IPS-18c (cell line): ENCODE measurements around the gene THAP4.
"Not testable (repeated sequence)": the region's sequence is repeated elsewhere in the genome, so short reads cannot be mapped to it uniquely, and the experiment has no call there.

Experiments used
- H3K4me3 ChIP-seq: 2 replicates; pipeline ENCODE4 v1.7.0; 2013; ENCODE audit warnings: low read depth, mild to moderate bottlenecking, low read length, moderate library complexity; ENCODE audit not compliant: insufficient read depth
- H3K9me3 ChIP-seq: one replicate; pipeline ENCODE4 v1.6.1; 2013; ENCODE audit warnings: mild to moderate bottlenecking, low read length, moderate library complexity; ENCODE audit not compliant: control insufficient read depth, insufficient read depth

THAP4 gene

DNA sequence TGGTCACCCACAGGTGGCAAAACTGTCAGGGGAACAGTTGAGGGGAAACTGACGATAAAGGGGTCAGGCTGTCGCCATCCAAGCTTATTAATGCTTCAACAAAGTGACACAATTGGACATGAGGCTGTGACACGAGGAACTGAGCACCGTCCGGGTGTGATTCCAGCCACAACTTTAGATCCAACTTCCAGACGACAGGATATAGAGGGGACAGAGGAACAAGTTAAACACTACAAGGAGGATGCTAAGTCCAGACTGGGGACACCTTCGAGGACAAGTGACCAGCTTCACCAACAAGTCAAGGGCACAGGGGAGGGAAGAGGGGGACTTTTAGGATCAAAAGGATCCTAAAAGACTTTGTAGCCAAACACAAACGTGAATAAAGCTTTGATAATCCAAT is 54.6 kb downstream of the THAP4 start:
- no peak overlapping the region for H3K4me3 ChIP-seq
- H3K9me3 ChIP-seq: peaks cover 2% of the 10 kb centered on the region

DNA sequence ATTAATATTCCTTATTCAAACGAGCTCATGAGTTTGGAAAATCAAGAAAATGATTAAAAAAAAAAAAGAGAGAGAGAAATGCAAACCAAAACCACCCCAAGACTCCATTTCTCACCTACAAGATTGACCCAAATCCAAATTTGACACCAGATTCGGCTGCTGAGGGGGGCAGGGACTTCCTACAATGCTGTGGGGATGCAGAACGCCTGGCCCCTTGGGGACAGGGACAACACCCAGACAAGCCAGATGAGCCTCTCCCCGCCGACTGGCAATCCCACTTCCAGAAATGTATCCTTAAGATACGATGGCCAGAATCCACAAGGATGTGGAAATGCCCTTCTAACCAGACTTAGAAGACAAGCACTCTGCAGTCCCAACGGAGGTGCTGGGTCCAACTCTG is 57.7 kb downstream of the THAP4 start:
- no peaks in the 10 kb centered on the region for H3K9me3 ChIP-seq
- no peak overlapping the region for H3K4me3 ChIP-seq

DNA sequence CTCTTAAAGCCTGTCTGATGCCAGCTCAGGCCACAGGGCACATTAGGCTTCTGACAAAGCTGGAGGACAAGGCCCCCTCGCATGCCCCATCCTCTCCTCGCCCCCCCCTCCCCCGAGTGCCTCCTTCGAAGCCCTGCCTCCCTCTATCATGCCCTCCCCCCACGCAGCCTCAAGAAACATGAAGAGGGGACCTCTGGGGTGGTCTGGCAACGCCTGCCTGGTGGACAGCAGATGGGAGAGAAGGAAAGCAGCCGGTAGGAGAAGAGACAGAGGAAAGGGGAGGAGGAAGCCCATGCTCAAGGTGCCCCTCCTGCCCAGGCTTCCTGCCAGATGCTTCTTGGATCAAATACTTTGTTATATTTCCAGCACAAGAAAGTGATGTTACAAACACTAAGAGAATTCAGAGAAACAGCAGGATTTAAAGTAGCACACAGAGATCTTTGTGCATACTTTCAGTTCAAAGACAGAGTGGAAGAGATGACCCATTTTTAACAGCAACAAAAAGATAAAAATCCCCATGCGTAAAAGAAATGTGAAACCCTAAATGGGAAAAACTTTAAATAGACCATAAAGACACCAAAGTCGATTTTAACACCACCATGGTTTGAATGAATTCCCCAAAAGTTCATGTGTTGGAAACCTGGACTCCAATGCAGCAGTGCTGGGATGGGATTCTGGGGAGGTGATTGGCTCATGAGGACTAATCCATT is 59.4 kb downstream of the THAP4 start:
- Histone ChIP-seq H3K4me3 (no peak overlapping the region), H3K9me3 (no peaks in the 10 kb centered on the region)

DNA sequence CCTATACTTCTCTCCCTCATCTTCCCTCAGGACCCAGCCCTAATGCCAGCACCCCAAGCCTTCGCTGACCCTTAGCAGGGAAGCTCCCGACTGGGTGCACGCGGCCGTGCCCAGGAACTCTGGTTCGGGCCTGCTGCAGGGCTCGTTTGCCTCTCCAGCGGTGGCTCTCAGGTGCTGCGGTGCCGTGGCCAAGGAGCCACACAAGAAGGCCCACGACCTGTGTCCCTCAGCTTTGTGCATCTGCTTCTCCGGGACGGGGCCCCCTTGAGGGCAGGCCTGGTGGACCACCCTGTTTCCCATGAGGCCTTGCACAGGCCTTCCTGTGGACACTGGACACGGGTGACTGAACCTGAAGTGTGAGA is 60.7 kb downstream of the THAP4 start:
- no peak overlapping the region for H3K4me3 ChIP-seq

DNA sequence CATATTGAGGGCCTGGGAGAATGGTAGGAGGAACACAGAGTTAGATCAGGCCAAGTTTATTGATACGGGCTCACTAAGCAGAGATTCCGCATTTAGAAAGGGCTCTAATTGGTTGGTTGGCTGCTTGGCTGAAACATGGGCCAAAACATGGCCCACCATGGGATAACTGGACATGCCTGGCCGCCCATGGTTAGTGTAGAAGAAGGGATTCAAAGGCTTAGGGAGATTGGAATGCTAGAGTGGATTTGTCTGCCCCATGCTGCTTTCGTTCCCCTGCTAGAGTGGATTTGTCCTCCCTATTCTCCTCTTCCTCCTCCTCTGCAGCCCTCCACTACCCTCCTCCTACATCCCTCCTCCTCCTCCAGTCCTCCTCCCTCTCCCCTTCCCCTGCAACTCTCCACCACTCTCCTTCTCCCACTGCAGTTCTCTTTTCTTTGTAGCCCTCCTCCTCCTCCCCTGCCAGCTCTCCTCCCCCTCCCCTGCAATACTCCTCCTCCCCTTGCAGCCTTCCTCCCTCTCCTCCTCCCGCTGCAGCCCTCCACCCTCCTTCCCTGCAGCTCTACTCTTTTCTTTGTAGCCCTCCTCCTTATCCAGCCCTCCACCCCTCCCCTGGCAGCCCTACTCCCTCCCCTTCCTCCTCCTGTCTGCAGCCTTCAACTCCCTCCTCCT is 61.2 kb downstream of the THAP4 start:
- H3K9me3 ChIP-seq: no peaks in the 10 kb centered on the region
- H3K4me3 ChIP-seq: no peak overlapping the region

More for the DNA sequence above, 60.7 kb downstream of the THAP4 start:
- no peaks in the 10 kb centered on the region for H3K9me3 ChIP-seq

DNA sequence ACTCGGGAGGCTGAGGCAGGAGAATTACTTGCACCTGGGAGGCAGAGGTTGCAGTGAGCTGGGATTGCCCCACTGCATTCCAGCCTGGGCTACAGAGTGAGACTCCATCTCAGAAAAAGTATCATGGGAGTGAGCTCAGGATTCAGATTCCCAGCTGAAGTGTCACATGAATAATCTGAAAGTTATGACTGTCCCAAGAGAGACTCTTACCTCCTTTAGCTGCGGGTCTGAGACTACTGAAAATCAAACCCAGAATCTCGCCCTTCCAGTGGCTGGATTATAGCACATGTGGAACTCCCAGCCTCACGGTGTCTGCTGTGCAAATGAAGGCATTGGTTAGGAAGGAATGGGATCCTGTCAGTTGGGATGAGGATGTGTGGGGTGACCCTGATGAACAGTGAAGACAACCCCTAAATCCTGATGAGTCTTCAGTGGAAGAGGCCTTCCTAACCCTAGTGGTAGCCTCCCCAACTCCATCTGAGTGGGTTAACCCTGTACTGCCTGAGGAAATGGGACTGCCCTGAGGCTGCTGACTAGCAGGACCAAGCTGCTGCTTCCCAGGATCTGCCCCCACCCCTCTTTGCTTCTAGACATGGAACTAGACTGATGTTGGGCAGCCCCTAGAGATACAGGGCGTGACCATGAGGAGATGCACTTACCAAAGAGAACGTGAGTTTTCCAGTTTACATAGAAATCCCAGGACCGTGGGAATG is 61.9 kb downstream of the THAP4 start:
- no peaks in the 10 kb centered on the region for H3K9me3 ChIP-seq

DNA sequence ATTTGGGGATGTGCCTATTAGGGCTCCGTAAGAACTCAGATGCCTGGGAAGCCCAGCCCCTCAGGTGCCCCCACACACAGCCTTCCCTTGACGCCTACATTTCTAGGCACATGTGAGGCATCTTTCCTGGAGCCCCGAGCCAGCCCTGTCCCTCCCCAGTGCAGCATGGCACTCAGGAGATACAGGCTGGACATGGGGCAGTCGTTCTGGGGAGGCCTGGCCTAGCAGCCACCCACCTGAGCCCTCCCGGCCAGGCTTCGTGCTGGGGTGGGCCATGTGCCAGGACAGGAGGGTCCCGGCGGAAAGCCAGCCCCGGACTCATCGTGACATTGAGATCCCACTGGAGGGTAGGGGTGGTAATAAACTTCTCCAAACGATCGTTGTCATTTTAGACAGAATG is 63.2 kb downstream of the THAP4 start:
- Histone ChIP-seq H3K9me3 (no peaks in the 10 kb centered on the region), H3K4me3 (no peak overlapping the region)

More for the DNA sequence above, 61.9 kb downstream of the THAP4 start:
- H3K4me3 ChIP-seq: no peak overlapping the region

DNA sequence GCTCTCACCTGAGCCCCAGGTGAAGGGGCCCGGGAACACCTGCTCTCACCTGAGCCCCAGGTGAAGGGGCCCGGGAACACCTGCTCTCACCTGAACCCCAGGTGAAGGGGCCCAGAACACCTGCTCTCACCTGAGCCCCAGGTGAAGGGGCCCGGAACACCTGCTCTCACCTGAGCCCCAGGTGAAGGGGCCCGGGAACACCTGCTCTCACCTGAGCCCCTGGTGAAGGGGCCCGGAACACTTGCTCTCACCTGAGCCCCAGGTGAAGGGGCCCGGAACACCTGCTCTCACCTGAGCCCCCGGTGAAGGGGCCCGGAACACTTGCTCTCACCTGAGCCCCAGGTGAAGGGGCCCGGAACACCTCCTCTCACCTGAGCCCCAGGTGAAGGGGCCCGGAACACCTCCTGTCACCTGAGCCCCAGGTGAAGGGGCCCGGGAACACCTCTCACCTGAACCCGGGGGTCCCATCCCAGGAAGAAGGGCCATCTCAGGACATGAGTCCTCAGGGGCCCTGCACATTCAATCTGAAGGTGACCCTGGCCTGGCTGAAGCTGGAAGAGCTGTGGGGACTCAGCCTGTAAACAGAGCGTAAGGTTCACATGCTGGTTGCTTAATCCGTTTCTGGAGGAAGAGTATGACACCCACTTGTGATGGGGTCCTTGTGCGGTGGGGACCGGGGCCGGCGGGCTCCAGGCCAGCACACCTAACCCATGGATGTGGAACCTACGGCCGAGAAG is 63.9 kb downstream of the THAP4 start:
- not testable (repeated sequence) for H3K4me3 ChIP-seq, H3K9me3 ChIP-seq

DNA sequence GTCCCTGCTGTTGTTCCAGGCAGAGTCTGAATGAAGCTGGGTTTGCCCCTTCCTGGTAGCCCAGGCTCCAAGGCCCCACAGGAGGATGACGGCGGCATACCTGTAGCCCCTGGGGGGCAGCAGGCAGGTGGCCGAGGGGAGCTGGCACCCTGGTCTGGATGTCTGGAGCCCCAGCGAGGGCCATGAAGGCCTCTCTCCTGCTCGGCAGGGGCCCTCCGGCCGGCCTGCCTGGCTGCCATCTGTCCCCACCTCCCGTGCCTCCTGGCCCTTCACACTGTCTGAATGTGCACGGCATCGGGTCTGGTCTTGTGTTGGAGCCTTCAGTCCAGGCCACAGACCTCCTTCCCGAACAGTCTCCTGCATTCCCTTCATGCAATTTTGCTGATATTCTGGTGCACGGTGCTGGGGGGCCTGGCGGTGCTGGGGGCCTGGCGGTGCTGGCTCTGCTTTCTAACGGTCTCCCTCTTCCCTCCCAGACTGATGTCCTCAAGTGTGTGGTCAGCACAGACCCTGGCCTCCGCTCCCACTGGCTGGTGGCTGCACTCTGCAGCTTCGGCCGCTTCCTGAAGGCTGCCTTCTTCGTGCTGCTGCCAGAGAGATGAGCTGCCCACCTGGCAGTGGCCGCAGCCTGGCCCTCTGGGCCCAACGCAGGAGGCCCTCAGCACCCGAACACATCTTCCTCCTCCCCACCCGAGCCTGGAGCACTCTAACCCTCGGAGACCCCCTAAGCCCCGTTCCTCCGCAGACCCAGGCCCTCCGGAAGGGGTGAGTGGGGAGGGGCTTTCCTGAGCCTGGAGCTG is 64.9 kb downstream of the THAP4 start:
- Histone ChIP-seq H3K9me3 (no peaks in the 10 kb centered on the region), H3K4me3 (no peak overlapping the region)

DNA sequence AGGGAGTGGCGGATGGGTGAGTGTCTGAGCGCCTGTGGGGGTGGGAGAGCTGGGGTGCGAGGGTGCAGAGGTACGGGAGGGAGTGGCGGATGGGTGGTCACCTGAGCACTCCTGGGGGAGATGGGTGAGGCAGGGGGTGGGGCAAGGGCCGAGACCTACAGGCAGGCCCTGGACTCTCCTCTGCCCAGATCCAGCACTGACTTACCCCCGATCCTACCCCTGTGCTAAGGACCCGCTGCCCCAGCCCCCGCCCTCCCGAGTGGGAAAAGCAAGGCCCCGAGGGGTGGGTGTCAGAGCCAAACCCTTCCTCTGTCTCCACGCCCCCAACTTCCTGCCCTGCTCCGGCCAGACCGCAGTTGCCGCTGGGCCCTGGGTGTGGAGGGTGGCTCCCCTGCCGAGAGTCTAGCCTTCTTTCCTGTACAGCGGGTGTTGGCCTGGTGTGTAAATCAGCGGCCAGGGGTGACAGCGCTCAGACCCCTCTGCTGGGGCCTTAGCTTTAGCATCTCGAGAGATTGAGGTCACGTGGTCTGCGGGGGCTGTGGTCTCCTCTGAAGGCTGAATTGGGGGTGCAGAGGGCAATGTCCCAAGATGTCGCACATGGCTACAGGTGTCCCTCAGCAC is 65.9 kb downstream of the THAP4 start:
- Histone ChIP-seq H3K9me3 (no peaks in the 10 kb centered on the region), H3K4me3 (no peak overlapping the region)

DNA sequence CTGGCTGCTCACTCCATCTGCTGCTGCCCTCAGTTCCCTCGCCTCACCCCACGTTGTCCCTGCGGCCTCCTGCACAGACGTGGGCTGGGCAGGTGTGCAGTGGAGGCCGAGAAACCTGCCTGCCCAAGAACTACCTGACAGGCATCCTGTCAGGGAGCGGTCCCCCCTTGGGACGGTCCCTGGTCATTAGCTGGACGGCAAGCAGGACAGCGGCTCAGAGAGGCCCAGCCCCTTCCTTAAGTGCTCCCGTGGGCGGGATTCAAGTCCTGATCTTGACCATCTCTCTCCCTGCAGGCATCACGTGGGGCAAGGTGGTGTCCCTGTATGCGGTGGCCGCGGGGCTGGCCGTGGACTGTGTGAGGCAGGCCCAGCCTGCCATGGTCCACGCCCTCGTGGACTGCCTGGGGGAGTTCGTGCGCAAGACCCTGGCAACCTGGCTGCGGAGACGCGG is 67.1 kb downstream of the THAP4 start:
- Histone ChIP-seq H3K4me3 (no peak overlapping the region), H3K9me3 (no peaks in the 10 kb centered on the region)

DNA sequence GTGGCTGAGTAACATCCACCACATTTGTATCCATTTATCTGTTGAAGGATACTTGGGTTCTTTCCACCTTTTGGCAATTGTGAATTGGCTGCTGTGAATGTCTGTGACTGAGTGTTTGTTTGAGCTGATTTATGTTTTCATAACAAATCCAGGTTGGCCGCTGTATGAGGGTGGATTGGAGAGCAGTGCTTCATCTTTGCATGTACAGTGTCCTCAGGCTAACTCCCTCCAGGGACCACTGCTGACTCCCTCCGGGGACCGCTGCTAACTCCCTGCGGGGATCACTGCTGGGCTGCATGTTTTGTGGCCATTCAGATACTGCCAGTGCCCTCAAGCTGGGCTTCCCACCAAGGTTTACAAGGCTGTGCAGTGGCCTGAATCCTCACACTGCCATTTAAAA is 68.2 kb downstream of the THAP4 start:
- Histone ChIP-seq H3K4me3 (no peak overlapping the region), H3K9me3 (no peaks in the 10 kb centered on the region)

DNA sequence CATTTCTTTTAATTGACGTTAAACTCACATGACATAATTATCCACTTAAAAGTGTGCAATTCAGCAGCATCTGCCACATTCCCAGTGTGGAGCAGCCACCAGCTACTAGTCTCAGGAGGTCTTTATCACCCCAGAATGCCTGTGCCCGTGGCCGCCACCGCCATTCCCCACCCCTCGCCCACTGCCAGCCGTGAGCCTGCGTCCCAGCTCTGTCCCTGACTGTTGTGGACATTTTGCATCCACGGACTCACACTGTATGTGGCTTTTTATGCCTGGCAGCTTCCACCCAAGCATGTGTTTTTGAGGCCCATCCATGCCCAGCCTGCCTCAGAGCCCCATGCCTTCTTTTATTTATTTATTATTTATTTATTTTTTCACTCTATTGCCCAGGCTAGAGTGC is 69.2 kb downstream of the THAP4 start:
- Histone ChIP-seq H3K4me3 (no peak overlapping the region), H3K9me3 (no peaks in the 10 kb centered on the region)

DNA sequence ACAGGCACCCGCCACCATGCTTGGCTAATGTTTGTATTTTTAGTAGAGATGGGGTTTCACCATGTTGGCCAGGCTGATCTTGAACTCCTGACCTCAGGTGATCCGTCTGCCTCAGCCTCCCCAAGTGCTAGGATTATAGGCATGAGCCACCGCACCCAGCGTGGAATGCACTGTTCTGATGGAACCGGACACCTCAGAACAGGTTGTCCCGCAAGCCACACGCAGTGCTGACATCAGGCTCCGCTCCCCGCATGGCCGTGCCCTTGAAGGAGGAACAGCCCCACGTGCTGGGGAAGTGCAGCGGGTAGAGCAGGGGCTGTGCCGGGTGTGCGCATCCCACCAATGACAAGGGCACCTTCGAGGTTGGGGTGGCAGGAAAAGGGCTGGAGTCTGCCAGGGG is 69.7 kb downstream of the THAP4 start:
- H3K9me3 ChIP-seq, H3K4me3 ChIP-seq: not testable (repeated sequence)

DNA sequence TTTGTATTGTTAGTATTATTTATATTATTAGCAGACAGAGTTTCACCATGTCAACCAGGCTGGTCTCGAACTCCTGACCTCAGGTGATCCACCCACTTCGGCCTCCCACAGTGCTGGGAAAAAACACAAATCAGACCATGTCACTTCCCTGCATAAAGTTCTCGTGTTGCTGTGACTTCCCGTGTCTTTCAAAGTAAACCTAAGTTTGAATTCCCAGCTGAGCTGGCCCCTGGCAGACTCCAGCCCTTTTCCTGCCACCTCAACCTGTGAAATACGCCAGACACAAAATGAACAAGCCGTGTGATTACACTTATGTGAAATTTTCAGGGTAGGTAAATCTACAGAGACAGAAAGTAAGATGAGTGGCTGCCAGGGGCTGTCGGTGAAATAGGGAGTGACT is 70.5 kb downstream of the THAP4 start:
- Histone ChIP-seq H3K9me3 (no peaks in the 10 kb centered on the region), H3K4me3 (no peak overlapping the region)

DNA sequence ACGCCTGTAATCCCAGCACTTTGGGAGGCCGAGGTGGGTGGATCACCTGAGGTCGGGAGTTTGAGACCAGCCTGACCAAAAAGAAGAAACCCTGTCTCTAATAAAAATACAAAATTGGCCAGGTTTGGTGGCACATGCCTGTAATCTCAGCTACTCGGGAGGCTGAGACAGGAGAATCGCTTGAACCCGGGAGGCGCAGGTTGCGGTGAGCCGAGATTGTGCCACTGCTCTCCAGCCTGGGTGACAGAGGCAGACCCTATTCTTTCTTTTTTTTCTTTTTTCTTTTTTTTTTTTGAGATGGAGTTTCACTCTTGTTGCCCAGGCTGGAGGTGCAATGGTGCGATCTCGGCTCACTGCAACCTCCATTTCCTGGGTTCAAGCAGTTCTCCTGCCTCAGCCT is 70.9 kb downstream of the THAP4 start:
- H3K9me3 ChIP-seq, H3K4me3 ChIP-seq: not testable (repeated sequence)

DNA sequence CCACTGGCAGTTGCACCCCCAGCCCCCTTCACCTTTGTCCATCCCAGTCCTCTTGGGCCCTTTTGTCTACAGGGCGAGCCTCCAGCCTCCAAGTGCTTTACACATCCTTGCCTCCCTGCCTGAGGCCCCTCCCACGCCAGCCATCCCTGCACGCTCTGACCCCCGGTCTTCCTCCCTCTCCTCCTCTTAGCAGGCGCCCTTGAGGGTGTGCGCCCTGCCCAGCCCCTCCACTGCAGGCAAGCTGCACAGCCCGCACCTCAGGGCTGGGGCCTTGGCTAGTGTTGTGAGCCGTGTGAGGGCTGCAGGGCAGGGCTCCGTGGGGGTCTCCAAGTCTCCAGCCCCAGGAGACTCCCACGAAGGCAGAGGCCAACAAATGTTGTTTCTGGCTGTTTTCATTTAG is 71.5 kb downstream of the THAP4 start:
- H3K4me3 ChIP-seq: no peak overlapping the region

More for the DNA sequence above, 71.5 kb downstream of the THAP4 start:
- H3K9me3 ChIP-seq: no peaks in the 10 kb centered on the region
